AG10803 (cell line): ENCODE data around the gene BRF1.

Experiments
- DNase-seq: peaks from one replicate; pipeline ENCODE4 v3.0.0; 2010; ENCODE audit warnings: low read depth
- H3K4me3 ChIP-seq: 2 replicates; pipeline ENCODE4 v1.5.1; 2011; ENCODE audit warnings: mild to moderate bottlenecking, low read length, control low read depth
- TF ChIP-seq, protein P1 (sequence below): conservative IDR thresholded peaks from 2 replicates; pipeline ENCODE4 v1.5.1; 2011; ENCODE audit warnings: mild to moderate bottlenecking, low read length, control low read depth, inconsistent platforms

BRF1 gene

DNA sequence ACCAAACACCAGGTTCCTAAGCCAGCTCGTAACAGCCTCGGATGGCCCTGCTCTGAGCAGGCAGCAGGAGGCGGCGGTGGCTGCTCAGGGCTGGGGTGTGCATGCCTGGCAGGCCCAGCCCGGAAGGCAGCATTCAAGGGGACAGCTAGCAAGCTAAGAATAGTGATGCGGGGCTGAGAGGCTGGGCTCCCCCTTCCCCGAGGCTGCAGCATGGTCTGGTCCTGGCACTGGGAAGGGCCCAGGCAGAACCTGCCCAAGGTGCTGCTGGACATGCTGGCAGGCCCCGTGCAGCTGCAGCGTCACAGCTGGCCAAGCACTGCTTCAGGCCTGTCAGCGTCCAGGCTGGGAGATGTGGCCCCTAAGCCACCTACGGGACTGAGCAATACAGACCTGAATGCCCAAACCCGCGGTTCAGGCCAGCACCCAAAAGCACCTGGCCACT, 93.3 kb downstream of the BRF1 start:
- no peak for DNase-seq
- no peak overlapping the region for H3K4me3 ChIP-seq
- TF ChIP-seq, protein P1, sequence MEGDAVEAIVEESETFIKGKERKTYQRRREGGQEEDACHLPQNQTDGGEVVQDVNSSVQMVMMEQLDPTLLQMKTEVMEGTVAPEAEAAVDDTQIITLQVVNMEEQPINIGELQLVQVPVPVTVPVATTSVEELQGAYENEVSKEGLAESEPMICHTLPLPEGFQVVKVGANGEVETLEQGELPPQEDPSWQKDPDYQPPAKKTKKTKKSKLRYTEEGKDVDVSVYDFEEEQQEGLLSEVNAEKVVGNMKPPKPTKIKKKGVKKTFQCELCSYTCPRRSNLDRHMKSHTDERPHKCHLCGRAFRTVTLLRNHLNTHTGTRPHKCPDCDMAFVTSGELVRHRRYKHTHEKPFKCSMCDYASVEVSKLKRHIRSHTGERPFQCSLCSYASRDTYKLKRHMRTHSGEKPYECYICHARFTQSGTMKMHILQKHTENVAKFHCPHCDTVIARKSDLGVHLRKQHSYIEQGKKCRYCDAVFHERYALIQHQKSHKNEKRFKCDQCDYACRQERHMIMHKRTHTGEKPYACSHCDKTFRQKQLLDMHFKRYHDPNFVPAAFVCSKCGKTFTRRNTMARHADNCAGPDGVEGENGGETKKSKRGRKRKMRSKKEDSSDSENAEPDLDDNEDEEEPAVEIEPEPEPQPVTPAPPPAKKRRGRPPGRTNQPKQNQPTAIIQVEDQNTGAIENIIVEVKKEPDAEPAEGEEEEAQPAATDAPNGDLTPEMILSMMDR: no peak

DNA sequence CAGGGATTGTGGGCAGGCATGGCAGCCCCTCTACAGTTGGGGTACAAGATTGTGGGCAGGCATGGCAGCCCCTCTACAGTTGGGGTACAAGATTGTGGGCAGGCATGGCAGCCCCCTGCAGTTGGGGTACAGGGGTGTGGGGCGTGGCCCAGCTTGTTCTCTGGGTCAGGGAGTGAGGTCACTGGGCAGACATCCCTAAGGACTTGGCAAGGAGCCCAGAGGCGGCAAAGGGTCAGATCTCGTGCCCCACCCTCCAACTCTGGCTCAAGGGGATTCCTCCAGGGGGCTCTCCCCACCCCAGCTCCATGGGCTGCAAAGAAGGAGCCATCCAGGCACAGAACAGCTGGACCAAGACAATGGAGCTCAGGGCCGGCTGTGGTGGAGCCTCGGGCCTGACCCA, 93.9 kb downstream of the BRF1 start:
- no peak overlapping the region for H3K4me3 ChIP-seq
- DNase-seq: no peak
- TF ChIP-seq, protein P1: no peak

DNA sequence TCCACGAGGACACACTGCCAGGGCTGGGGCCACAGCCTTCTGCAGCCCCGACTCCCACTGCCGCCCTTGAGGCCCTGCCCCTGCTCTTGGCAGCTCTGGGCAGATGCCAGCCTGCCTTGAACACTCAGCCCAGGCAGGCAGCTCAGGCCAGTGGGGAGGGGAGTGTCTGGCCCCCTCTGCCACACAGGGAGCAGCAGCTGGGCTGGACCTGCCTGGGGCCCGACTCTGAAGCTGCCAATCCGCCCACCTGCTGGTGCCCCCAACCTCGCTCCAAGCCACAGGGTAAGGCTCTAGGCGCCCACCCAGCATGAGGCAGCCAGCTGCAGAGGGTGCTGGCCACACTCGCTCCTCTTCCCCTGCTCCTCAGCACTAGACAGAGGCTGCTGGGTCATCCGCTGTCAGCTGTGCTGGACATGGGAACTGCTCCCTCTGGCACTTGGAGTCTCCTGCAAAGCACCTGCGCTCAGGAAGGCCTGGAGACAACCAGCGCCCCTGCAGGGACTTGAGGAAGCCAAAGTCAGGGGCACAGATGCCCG, 95.1 kb downstream of the BRF1 start:
- DNase-seq: no peak
- H3K4me3 ChIP-seq: no peak overlapping the region

DNA sequence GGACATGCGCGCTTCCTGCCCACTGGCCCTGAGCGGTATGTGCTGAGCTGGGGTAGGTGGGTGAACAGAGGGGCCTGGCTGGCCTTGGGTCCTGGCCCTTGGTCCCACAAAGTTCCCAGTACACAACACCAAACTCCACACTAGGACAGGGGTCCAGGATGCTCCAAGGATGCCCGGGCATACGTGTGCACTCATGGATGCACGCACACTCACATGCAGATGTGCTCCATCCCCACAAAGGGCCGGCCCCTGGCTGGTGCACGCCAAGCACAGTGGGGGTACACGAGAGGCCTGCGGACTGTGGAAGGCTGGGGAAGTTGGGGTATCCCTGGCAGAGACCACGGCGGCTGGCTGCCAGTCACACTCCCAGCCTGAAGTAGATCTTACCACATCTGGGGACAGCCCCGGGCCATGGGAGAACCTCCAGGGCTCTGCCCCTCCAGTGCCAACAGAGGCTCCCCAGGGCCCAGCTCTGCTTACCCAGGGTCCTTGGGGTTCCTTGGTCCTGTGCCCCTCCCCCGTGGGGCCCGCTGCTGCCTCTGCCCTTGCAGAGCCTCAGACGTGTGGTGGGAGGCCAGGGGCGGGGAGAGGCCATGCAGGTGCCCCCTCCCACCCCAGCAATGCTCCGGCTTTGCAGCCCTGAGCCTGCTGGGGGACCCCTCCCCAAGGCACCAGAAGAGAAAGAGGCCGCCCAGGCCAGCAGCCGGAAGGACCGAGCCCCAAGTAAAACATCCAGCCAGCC, 95.7 kb downstream of the BRF1 start:
- DNase-seq: no peak
- H3K4me3 ChIP-seq: no peak overlapping the region
- TF ChIP-seq, protein P1: no peak

More for the DNA sequence above, 95.1 kb downstream of the BRF1 start:
- TF ChIP-seq, protein P1: no peak

DNA sequence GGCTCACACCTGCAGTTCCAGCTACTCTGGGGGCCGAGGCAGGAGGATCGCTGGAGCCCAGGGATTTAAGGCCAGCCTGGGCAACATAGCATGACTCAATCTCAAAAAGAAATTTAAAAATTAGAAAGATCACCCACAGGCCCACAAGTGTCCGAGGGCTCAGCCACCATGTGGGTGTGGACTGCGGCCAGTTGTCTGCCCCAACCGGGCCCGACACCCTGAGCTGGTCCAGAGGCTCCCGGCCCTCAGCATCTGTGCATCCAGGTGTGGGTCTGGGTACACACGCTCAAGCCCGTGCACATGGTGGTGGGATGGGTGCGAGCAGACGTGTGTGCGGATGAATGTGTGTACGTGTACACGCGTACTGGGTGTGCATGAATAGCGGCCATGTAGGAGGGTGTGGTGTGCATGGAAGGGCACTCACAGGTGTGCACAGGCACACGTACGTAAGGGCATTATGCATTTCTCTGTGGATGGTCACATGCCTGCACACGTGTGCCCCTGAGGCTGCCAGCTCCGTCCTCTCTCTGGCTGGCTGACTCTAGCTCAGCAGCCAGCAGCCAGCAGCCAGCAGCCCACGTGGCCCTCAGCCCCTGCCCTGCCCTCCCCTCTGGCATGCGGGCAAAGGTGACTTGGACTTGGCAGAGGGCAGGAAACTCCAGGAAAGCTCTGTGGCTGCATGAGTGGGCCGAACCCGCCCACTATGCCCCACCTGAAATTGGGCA, 96.4 kb downstream of the BRF1 start:
- no peak overlapping the region for H3K4me3 ChIP-seq
- TF ChIP-seq, protein P1: no peak
- DNase-seq: peak; percentile 12

DNA sequence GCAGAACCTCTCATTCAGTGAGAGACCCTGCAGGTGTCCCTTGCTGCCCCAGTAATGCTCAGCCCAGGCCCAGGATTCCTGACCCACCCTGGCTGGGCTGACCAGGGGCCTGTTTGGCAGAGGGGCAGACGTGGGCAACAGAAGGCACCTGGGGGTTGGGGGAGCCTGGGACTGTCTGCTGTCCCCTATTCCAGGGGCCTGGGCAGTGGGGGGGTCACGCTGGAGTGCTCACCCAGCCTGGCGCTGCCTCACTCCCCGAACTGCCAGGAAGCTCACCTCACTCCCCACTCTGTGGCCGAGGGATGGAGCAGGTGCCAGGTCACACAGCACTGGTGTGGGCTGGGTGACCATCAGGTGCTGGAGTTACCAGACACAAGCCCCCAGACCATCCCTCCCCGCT, 97.1 kb downstream of the BRF1 start:
- TF ChIP-seq, protein P1: no peak
- no peak for DNase-seq

DNA sequence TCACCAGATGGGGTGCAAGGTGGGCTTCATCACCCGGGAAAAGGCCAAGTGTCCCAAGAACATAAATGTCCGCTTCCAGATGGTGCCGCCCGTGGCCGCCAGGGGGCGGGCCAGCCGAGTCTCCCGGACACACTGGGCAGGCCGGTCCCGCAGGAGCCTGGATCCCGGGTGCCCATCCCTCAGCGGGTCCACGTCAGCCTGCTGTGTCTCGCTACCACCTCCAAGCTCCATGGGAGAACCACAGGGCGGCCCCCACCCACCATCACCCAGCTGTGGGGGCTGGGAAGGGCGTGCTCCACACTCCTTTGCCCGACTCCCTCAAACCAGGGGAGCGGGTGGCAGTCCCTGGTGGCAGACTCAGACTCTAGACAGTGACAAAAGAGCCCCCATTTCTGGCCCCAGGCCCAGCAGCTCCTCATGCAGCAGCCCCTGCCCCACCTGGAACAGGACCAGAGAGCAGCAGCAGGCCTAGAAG, 97.7 kb downstream of the BRF1 start:
- TF ChIP-seq, protein P1: peak; percentile 77
- H3K4me3 ChIP-seq: no peak overlapping the region
- peak; percentile 57 for DNase-seq

More for the DNA sequence above, 97.1 kb downstream of the BRF1 start:
- no peak overlapping the region for H3K4me3 ChIP-seq
